HG02610 (cell line): ENCODE measurements around the gene MAGI3.

Experiments used
- ATAC-seq: cut with Tn5 transposase; IDR thresholded peaks from one replicate; pipeline ENCODE4 v1.9.1; 2021; ENCODE audit warnings: mild to moderate bottlenecking, moderate library complexity; ENCODE audit not compliant: unreplicated experiment

The MAGI3 gene

GRCh38 chr1:113652771-113653170, 262.5 kb downstream of the MAGI3 start:
- ATAC-seq, result no peak

DNA sequence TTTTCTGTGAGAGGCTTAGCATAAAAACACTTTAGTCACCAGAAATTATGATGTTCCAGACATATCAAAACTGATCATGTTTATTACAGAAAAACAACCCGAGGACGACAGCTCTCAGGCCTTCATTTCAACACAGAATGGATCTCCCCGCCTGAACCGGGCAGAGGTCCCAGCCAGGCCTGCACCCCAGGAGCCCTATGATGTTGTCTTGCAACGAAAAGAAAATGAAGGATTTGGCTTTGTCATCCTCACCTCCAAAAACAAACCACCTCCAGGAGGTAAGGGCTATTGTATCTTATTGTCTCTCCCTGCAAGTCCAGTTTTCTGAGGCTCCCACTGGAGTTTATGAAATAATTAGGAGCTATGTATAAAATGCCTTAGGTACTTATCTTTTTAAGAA, 263.4 kb downstream of the MAGI3 start:
- ATAC-seq, result no peak

DNA sequence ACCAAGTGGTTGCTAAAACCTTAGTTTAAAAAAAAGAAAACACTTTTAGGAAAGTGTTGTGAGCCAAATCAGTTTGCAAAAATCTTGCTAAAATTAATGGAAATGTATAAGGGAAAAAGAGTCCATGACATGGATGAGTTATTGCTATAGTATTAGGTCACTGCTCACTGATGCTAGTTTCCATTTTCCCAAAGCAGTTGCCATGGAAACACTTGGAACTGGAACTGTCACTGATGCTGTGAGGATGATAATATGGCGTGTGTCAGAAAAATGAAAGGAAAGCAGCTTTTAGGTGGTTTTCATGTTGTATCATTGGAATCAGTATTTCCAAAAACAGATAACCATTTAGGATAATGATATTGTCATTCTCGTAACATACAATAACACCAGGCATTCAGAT, 264.6 kb downstream of the MAGI3 start:
- no peak for ATAC-seq

DNA sequence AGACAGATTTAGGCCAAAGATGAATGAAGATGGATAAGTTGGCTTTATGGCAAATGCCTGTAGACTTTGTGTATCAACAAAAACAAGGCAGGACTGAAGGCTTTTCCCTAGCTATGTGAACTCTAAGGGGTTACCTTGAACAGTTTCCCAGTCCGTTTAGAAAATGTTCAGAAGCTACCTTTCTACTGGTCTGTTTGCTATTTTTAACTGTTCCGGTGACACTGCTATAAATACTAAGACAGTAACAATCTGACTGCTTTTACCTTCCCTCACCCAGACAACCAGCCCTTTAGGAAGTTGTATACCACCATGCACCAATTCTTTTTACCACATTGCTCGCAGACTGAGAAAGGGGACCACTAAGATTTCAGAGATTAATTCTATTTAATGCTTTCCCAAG, 266.8 kb downstream of the MAGI3 start:
- no peak for ATAC-seq

DNA sequence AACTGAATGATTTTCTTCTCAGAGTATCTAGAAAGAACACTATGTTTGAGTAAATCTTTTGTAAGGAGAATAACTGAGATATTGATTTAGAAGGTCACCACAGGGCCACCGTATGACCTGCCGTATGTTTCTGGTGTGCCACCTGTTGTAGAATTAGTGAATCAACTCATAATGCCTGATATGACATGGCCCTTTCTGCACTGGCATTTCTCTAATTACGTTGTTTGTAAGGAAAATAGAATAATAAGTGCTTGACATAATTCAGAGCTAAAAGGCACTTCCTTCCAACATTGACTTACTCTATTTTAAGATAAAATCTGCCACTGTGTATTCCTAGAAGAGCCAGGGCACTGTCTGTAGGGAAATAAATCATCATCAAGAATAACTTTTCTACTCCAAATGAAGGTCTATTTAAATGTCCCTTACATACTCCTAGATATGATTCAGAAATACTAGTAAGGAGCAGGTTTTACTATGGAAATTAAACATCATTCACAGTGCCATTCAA, 267.3 kb downstream of the MAGI3 start:
- no peak for ATAC-seq

DNA sequence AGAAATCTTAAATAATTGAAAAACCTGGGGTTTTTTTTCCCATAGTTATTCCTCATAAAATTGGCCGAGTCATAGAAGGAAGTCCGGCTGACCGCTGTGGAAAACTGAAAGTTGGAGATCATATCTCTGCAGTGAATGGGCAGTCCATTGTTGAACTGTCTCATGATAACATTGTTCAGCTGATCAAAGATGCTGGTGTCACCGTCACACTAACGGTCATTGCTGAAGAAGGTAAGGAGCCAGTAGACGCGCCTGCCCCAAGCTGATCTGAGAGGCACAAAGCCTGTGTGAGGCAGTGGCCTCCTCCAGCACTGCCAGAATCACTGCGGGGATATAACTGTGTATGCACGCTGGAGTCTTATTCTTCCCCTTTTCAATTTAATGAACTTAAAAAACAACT, 268.7 kb downstream of the MAGI3 start:
- ATAC-seq, result no peak

GRCh38 chr1:113659556-113659955, 269.2 kb downstream of the MAGI3 start:
- ATAC-seq, result no peak

- ATAC-seq, result no peak
Observed at GRCh38 chr1:113660088-113660487, 269.8 kb downstream of the MAGI3 start.

GRCh38 chr1:113662101-113662500, 271.8 kb downstream of the MAGI3 start:
- no peak for ATAC-seq

- ATAC-seq, result no peak
Observed at GRCh38 chr1:113663165-113663951, 273.0 kb downstream of the MAGI3 start.

- ATAC-seq, result no peak
Observed at GRCh38 chr1:113665071-113665470, 274.8 kb downstream of the MAGI3 start.

DNA sequence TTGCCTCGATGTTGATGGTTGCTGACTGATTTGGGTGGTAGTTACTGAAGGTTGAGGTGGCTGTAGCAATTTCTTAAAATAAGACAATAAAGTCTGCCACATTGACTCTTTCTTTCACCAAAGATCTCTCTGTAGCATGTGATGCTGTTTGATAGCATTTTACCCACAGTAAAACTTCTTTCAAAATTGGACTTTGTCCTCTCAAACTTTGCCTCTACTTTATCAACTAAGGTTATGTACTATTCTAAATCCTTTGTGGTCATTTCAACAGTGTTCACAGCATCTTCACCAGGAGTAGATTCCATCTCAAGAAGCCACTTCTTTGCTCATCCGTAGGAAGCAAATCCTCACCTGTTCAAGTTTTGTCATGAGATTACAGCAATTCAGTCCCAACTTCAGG, 275.8 kb downstream of the MAGI3 start:
- no peak for ATAC-seq

DNA sequence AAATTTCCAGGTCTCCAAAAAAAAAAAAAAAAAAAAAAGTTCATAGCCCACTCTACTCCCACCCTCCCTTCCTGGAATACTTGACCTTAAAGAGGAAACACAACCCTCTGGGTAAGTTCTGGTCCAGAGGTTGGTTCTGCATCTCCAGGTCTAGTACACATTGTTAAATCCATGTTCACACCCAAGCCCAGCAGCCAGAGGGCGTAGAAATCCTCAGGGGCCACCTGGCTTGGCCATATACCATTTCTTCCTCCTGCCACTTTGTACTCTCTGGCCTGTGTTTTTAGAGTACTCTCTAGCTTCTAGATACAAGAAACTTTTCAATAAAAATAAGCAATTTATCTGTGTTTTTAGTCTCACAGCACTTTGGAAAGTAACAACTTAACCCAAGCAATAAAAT, 279.7 kb downstream of the MAGI3 start:
- no peak for ATAC-seq

DNA sequence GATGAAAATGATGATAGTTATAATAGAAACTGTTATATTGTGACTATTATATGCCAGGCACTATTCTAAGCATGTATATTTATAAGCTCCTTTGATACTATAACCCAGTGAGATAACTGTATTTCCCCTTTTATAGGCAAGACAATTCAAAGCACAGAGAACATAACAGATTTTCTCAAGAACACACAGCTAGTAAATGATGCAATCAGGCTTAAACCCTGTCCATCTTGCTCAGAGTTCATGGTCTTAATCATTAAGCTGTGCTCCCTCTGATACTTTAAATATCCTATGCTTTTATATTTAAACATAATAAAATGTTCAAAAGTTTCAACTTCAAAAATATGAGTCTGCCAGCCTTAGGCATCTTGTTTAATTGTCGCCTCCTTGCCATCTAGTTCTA, 280.3 kb downstream of the MAGI3 start:
- no peak for ATAC-seq

DNA sequence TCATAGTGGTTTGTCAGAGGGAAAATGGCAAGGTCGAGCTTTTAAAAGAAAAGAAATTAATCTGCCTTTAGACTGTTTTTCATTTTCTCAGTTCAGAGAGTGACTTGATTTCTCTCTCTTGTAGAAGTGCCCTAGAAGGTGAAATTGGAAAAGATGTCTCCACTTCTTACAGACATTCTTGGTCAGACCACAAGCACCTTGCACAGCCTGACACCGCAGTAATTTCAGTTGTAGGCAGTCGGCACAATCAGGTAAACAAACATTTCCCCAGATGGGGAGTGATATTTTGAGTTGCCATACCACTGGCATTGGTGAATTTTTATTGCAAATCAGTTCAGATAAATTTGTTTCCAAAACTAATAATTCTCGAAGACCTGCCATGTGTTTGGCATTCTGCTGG, 282.2 kb downstream of the MAGI3 start:
- ATAC-seq, result no peak

DNA sequence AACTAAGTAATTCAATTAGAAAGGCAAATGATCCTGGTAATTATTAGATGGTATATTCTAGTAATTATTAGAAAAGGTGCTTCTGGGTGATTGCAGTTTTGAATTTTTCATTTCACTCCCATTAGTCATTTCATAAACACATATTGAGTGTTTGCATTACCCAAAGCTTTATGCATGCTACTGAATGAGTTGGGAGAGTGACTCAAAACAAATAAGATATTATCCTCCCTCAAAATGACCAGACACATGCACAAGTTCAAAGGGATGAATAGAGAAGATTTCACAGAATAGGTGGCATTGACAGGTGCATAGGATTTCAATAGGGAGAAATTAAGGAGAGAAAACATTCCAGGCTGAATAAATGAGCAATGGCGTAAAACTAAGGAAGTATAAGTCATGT, 284.3 kb downstream of the MAGI3 start:
- no peak for ATAC-seq

- no peak for ATAC-seq
Observed at GRCh38 chr1:113675302-113675701, 285.0 kb downstream of the MAGI3 start.

- no peak for ATAC-seq
Observed at GRCh38 chr1:113676524-113676923, 286.2 kb downstream of the MAGI3 start.

DNA sequence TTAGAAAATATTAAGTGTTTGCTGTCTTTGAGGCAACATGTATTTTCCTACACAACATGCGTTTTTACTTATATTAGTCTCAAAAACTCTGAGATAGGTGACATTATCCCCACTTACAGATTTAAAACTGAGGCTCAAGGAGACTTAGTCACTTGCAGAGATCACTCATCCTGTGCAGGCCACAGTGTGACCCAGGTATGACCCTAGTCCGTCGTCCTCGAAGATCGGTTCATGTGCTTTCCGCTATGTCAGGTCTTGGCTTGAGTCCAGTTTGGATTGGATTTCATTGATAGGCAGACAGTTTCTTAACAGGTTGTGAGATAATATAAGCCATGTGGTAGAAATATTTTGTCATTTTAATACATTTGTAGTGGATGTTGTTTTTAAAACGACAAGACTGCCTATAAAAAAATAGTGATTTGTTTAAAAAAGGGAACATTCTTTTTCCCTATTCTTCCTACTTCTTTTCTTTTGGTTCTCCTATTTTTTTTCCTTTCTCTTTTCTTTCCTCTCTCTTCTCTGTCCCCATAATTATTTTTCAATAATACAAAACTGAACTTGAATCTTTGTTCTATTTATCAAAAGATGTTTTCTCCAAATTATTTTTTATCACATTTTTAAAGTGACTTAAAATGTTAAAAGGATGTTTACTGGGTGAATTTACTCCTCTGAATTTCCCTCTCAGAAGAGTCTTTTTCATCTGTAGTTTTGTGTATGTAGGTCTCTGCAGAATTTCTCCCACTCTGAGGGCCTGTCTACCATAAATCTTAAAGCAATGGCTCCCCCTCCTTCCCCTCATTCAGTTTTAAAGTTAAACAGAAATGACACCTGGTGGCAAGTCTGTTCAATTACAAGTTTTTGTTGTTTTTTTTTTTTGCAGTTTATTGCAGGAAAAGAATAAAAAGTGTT, 287.2 kb downstream of the MAGI3 start:
- ATAC-seq, result no peak

GRCh38 chr1:113678159-113678469, 287.8 kb downstream of the MAGI3 start:
- no peak for ATAC-seq

GRCh38 chr1:113681596-113682337, 291.5 kb downstream of the MAGI3 start:
- ATAC-seq, result no peak
